ENCODE results near the gene TNFRSF14. TPM values are rescaled to one million over a fixed set of nuclear protein-coding genes. Genes with fewer than 3 reads are reported as not detected.

TNFRSF14 gene
- total and polyA plus RNA-seq, 9 of the 15 experiments (the other 6 are each of a cell fraction or from before 2014, with no cell fraction given): 0.11 to 2.3 (median 0.68) TPM; not detected in 2

DNA sequence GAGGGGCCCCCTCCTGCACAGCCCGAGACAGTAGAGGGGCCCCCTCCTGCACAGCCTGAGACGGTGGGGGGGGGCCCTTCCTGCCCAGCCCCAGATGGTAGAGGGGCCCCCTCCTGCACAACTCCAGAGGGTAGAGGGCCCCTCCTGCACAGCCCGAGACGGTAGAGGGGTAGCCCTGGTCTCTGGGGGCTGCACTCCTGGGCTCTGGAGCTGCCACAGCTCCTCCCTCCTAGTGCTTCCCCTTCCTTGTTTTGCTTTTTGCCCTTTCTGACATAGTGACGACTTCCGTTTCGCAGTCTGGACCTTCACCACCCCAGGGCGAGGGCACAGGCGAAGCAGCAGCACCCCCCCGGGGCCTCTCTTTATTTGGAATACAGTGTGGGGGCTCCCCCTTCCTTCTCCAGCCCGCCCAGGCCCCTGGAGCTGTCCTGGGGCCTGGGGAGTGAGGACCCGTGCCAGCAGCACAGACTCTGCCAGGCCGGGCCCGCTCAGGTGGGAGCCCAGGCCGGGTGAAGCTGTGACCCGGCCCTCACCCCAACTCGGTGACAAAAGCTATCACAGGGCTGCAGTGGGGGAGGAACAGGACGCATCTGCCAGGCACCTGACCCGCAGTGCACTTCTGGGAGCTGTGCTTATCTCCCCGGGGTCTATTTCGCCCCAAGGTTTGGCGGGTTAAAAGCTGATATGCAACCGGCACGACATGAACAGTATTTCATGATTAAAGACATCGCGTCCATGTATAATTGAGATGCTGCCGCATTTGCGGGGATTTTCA, 29.3 kb downstream of the TNFRSF14 start (continued):
- TF ChIP-seq, protein P1, sequence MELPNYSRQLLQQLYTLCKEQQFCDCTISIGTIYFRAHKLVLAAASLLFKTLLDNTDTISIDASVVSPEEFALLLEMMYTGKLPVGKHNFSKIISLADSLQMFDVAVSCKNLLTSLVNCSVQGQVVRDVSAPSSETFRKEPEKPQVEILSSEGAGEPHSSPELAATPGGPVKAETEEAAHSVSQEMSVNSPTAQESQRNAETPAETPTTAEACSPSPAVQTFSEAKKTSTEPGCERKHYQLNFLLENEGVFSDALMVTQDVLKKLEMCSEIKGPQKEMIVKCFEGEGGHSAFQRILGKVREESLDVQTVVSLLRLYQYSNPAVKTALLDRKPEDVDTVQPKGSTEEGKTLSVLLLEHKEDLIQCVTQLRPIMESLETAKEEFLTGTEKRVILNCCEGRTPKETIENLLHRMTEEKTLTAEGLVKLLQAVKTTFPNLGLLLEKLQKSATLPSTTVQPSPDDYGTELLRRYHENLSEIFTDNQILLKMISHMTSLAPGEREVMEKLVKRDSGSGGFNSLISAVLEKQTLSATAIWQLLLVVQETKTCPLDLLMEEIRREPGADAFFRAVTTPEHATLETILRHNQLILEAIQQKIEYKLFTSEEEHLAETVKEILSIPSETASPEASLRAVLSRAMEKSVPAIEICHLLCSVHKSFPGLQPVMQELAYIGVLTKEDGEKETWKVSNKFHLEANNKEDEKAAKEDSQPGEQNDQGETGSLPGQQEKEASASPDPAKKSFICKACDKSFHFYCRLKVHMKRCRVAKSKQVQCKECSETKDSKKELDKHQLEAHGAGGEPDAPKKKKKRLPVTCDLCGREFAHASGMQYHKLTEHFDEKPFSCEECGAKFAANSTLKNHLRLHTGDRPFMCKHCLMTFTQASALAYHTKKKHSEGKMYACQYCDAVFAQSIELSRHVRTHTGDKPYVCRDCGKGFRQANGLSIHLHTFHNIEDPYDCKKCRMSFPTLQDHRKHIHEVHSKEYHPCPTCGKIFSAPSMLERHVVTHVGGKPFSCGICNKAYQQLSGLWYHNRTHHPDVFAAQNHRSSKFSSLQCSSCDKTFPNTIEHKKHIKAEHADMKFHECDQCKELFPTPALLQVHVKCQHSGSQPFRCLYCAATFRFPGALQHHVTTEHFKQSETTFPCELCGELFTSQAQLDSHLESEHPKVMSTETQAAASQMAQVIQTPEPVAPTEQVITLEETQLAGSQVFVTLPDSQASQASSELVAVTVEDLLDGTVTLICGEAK (IDR thresholded peaks at IDR 0.05): peak; percentile 64
- TF ChIP-seq, protein P1 (CRISPR knock-in tag; IDR thresholded peaks at IDR 0.05): no peak
- TF ChIP-seq NFIX (CRISPR knock-in tag; IDR thresholded peaks at IDR 0.05; ENCODE audit: low read depth) (no peak), MTF1 (CRISPR knock-in tag; IDR thresholded peaks at IDR 0.05; ENCODE audit: borderline replicate concordance) (no peak), FUS (optimal IDR thresholded peaks at IDR 0.05; ENCODE audit: low read depth, low read length) (no peak), SETDB1 (IDR thresholded peaks at IDR 0.05; ENCODE audit: low read length) (no peak), RBM34 (IDR thresholded peaks at IDR 0.05; ENCODE audit: borderline replicate concordance, insufficient read depth, low read length) (no peak), FOXK1 (CRISPR knock-in tag; IDR thresholded peaks at IDR 0.05; ENCODE audit: borderline replicate concordance) (no peak), SMAD4 (CRISPR knock-in tag; conservative IDR thresholded peaks at IDR 0.05) (peak; percentile 88), ZBTB17 (CRISPR knock-in tag; IDR thresholded peaks at IDR 0.05) (0 out of 2 replicates have a peak, but pooled peaks have one; percentile 37), ZNF140 (CRISPR knock-in tag; IDR thresholded peaks at IDR 0.05) (no peak), DMBX1 (CRISPR knock-in tag; IDR thresholded peaks at IDR 0.05; ENCODE audit: borderline replicate concordance) (peak; percentile 84; the same call in 1 of the 2 replicates), EHMT2 (IDR thresholded peaks at IDR 0.05) (no peak), TEAD2 (tag; IDR thresholded peaks at IDR 0.05) (no peak), ZNF41 (CRISPR knock-in tag; conservative IDR thresholded peaks at IDR 0.05) (0 out of 2 replicates have a peak, but pooled peaks have one; percentile 3), TEAD1 (CRISPR knock-in tag; IDR thresholded peaks at IDR 0.05) (peak in 1 of 2 experiments; percentile 57; a peak in 1 of 4 replicates), PHF8 (IDR thresholded peaks at IDR 0.05; ENCODE audit: borderline replicate concordance, low read length) (peak; percentile 7; the same call in 1 of the 2 replicates), HNRNPUL1 (IDR thresholded peaks at IDR 0.05; ENCODE audit: low read length) (no peak)
- TF ChIP-seq, protein P2, sequence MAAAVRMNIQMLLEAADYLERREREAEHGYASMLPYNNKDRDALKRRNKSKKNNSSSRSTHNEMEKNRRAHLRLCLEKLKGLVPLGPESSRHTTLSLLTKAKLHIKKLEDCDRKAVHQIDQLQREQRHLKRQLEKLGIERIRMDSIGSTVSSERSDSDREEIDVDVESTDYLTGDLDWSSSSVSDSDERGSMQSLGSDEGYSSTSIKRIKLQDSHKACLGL (CRISPR knock-in tag; IDR thresholded peaks at IDR 0.05; ENCODE audit: borderline replicate concordance, poor library complexity, severe bottlenecking): no peak
